HL-60/S4 treated with phorbol 12-myristate 13-acetate at 8.2 ng/mL for 4 days and 3 days (cell line): ENCODE results near the gene MYO18A.

Experiments
- in situ Hi-C: fragments of 300-500 bp; cut with MboI; formaldehyde crosslinking; loops from 2 replicates; pipeline ENCODE4 v1.15.0; 2022; ENCODE audit warnings: low sequenced_read_pairs

The MYO18A gene

DNA sequence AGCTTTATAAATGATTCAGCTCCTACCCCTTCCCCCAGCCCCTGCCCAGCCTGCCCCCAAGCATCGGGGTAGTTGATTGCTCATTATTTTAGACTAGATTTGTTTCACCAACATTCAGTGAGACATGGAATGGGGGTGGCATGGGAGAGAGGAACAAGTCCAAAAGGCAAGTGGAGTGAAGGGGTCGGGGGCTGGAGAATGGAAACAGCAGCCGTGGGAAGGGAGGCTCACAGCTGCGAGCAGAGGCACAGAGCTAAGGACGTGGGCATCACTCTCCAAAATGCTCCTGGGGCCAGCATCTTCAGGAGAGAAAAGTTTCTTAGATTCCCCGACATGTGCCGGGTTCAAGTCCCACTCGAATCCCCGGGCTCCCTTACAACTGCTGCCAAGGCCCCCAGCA, 118.0 kb downstream of the MYO18A start:
- in situ Hi-C loops: no loop called here

DNA sequence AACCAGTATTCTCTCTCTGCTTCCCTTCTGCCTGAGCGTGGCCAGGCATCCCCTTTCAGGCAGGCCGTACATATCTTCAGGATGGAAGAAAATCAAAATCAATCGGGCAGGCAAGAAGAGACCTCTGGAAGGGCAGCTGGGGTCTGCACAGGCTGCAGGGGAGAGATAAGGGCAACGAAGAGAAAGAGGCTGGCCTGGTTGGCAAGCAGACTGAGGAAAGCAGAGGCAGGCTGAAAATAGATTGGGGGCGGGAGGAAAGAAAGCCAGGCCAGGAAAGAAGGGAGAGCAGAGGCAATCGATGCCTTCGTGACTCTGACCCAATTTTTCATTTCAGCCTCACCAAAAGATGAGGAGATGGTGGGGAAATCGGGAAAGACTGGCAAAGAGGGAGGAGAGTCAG, 119.2 kb downstream of the MYO18A start:
- in situ Hi-C loops: no loop called here

DNA sequence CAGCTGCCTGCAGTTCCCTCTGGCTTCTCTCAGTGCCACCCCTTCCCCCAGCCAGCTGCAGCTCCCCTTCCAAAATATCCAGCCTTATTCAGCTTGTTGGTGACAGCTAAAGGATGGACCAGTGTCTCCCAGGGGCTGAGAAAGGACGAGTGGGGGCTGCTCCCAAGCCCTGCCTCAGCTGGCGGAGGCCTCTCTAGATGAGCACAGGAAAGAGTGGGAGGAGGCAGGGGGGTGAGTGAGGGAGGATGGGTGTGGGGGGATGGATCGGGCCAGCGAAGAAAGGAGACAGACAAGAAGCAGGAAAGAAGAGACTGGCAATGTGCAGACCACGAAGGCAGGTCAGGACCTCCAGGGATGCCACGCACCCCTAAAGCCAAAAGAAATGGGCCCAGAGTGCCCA, 119.7 kb downstream of the MYO18A start:
- in situ Hi-C loops: no loop called here

DNA sequence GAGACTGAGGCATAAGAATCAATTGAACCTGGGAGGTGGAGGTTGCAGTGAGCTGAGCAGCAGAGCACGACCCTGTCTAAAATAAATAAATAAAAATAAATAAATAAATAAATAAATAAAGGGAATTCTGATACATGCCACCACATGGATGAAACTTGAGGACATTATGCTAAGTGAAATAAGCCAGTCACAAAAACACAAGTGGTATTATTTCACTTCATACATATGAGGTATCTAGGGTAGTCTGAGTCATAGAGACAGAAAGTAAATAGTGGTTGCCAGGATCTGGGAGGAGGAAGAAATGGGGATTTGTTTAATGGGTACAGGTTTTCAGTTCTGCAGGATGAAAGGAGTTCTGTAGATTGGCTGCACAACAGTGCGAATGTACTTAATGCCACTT, 120.9 kb downstream of the MYO18A start:
- in situ Hi-C loops: no loop called here

DNA sequence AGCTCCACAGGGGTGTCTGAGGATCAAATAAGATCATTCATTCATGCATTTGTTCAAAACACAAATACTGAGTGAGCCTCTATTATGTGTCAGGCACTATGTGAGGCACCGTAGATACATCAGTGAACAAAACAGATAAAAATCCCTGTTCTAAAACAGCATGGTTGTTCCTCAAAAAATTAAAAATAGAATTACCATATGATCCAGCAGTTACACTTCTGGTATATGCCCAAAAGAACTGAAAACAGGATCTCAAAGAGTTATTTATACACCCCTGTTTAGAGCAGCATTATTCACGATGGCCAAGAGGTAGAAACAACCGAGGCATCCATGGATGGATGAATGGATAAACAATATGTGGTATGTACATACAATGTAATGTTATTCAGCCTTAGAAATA, 121.8 kb downstream of the MYO18A start:
- in situ Hi-C loops: no loop called here

DNA sequence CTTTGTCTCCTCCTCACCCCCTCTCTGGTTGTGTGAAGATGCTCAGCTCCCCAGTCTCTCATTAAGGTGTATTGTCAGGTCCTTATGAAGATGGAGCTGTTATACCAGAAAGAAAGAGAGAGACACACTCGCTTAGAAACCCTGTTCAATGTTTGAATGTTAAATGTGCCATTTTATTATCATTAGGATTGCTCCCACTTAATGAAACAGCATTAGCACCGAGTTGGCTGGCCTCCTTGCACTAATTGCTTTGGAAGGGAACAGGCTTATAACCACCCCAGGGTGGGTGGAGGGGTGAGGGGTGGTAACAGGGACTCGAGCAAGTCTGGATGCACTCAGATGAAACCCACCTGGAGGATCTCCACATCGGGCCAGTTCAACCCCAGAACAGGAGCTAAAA, 122.8 kb downstream of the MYO18A start:
- in situ Hi-C loops: no loop called here

DNA sequence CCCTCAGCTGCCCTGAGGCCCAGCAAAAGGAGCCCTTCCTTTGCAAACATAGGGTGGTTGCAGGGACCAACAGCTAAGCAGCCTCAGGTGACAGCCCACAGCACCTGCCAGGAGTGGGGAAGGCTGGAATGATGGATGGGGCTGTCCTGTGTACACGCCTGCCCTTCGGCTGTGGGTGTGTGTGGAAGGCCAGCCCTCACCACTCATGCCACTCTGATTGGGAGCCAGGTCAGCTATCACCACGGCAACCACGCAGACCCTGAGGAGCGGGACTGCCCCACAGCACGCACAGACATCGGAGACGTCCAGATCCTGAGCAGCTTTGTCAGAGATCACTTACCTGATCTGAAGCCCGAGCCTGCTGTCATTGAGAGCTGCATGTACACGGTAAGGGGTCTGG, 125.4 kb downstream of the MYO18A start:
- in situ Hi-C loops: no loop called here

DNA sequence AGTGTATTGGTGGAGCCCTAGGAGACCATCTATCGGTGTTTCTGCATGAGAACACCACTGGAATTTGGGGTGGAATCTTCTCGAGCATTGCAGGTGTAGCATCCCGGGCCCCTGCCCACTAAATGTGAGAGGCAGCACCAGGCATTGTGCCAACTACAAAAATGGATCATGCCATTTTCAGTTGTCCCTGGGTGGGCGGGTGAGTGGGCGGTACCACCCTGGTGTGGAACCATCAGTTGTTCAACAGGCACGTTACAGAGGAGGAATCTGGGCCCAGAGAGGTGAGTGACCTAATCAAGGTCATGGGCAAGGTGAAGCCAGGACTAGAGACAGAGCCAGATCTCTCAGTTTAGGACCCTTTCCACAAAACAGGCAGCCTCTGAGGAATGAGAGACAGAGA, 128.5 kb downstream of the MYO18A start:
- in situ Hi-C loops: no loop called here

DNA sequence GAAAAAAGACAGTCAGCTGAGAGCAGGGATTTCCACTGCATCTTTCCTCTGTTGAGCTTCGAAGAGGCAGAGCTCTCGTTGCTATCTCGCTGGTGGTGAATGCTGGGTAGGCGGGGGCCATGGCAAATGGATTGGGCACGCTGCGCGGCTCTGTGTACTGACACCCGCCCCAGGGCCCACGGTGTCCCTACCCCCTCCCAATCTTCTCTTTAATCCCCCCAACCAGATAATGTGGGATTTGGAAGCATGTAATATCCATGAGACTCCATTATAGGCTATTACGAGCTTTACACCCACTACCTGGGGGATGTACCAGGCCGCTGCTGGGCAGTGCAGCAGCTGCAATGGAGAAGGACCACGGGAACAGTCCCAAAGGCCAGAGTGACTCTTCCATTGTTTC, 129.0 kb downstream of the MYO18A start:
- in situ Hi-C loops: no loop called here

DNA sequence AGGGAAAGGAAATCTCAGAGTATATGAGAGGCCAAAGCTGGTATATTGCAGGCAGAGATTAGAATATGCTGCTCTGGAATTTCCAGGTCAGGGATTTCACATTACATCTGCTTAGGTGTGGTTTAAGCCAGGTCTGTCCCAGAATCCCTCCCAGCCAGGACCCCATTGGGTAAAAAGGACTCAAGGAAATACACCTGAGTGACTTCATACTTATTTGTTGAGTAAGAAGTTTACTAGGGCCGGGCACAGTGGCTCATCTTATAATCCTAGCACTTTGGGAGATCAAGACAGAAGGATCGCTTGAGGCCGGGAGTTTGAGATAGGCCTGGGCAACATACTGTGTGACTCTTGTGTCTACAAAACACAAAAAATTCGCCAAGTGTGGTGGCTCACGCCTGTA, 130.0 kb downstream of the MYO18A start:
- in situ Hi-C loops: no loop called here

DNA sequence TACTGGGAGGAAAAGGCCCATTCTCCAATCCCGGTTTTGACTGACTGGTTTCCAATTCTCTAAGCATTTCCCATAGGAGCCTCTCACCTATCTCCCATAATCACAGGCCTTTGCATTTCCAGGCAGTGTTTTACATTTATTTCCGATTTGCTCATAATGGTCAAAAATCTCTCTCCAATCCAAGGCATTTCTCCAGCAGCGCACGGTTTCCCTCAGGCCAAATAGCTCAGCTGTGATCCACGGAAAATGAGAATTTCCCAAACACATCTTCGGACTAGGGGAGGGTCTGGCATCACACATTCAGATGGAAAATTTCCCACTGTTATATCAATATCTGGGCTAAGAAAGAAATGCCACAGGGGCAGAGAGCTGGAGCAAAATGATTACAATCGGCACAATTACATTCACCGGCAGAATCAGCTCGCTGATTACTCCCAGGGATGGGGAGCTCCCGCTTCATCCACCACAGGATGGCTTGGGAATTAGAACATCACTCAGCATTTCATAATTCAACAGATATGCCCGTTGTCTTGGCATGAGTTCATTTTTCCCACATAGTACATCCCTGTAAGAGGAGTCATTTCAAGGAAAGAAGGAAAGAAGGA, 130.6 kb downstream of the MYO18A start:
- in situ Hi-C loops: no loop called here

DNA sequence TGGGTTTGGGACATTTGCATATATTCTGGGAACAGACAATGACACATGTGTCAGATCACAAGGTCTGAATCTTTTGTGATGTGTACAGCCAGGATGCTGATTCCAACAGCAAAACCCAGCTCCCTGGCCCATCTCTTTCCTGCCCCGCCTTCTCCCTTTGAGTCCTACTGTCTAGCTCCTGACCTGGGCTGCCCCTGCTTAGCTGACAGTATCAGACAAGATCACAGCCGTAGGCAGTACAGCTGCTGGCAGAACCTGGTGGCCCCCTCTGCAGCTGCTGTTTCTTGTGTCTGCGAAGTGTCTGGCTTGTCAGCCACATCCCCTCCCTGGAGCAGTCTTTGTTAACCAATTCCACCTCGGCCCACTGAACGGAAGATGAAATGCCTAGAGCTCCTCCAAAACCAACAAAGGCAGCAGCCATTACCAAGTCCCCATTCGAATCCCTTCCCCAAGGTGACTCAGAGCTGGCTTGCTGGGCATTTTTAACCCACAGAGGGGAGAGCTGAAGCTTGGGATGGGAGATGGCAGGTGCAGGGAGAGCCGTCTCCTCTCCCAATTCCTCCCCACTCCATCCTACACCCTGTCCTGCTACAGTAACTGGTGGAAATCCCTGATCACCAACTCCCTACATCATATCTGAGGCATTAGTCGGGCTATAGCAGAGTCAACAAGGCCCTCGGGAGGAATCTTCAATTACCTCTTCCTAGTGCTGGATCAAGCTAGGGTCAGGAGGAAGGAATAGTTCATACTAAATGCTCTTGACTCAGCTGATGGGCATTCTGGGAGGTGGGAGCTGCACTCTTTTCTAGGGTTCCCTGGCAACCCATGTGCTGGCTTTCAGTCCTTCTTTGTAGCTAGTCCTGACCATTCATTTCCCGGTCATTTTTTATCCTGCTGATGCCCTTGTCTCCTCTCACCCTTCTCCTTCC, 131.5 kb downstream of the MYO18A start:
- in situ Hi-C loops: no loop called here

DNA sequence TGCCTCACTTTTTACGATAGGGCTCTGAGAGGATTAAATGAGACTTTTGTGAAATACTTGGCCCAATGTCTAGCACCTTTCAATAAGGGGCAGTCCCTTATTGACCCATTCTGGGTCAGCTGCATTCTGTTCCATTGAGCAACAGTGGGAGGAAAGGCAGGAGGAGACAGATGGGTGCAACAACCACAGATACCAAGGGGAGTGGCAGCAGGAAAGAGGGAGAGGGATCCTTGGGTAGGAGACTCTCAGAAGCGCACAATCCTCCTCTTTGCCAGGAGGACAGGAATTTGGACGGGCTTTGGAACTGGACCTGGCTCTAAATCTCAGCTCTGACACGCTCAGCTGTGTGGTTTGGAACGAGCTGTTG, 133.7 kb downstream of the MYO18A start:
- in situ Hi-C loops: no loop called here

DNA sequence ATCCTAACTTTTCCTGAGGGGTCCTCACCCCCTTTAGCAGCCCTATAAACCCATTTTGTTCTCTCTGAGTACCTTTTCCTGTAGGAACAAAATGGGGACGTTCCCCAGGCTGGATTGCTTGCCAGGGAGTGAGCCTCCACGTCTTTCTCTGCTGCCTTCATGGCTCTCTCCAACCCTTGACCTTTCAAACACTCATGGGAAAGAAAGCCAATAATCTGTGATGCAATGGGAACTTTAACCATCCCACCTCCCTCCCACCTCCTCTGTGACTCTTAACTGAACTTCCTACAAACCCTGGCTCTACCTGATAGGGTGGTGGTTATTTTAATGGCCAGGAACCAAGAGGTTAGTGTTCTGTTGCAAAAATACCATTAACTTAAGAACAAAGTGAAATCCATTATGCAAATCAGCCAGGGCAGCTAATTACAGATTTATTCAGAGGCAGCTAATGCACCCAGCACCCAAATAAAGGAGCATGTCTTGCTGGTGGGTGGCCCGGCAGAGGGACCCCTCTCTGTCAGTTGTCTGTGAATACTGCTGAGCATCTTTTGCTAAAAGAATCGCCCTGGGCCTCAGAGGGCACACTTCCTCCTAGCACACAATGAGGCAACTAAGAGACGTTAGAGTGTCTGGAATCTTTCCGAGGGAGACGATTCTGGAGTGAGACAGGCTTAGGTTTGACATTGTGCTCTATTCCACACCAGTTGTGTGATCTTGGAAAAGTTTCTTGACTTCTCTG, 134.3 kb downstream of the MYO18A start:
- in situ Hi-C loops: no loop called here

DNA sequence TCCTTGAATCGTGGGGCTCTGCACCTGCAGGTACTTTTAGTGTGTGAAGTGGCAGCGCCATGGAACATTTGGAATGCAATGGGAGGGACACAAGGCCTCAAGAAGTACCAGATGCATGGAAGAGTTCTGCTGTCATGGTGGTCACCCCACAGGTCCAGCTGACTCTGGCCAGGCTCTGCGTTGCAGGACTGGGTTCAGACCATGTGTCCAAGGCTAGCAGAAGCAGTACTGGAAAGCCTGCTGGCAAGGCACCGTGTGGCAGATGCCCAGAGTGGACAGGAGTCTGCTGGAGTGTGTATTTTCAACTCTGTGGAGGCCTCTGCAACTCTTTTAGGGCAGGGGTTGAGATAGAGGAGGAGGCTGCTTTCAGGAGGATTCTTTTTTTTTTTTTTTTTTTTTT, 135.2 kb downstream of the MYO18A start:
- in situ Hi-C loops: no loop called here

DNA sequence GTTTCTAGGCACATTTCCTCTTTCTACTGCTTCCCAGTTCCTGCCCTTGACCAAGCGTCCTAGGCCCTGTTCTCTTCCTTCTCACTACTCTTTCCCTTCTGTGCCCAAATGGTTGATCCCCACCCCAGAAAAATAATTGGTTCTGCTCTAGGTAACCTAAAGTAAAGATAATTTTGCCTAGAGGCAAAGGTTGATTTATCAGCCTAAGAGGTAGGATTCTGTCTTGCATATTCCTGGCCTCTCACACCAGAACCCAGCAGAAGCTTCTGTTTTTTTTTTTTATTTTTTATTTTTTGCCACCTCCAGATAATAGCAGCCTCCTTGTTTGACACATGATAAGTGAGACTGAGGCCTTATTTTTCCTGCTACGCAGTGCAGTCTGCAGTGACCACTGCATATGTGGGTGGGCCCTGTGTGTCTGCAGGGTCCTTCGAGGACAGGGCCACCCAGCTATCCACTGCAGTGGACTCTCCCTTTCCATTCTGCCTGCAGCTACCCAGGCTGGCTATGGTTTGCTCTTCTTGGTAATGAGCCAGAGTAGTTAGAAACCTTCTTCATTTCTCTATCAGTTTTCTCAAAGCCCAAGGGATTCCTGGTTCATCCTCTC, 136.6 kb downstream of the MYO18A start:
- in situ Hi-C loops: no loop called here

DNA sequence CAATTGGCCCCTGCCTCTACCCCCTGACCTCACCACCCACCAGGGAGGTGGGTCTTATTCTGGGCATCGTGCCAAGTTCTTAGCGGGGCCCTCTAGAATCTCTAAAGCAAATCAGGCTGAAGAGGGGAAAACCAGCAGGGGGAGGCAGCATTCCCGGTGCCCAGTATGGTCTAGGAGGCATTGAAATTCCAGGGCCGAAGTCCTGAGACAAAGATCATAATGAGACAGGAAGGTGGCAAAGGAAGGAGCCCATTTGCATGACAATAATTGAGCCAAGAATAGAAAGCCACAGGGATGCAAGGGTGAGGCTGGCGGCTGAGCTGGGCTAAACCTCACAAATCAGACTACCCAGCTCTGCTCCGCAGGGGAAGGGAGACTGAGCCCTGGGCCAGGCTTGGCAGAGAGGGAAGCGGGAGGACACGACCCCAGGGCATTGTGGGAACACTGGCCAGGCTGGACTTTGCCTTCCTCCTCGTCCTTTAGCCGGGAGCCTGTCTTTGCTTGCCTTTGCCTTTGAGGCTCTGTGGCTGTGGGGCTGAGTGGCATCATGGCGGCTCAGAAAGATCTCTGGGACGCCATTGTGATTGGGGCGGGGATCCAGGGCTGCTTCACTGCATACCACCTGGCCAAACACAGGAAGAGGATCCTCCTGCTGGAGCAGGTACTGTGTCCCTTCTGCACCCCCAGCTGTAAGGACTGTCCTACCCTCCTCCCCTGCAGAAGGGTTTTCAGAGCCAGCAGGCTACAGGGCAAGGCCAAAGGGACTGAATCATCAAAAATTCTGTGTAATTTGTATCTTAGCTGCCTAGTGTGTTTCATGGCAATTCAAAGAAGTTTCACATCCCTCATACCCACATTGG, 137.3 kb downstream of the MYO18A start, which contains the start of gene PIPOX:
Gene PIPOX (plus strand): TSS at position 463 of the 860 bp plus-strand sequence. CDS start 85 bp downstream, at position 548.
- in situ Hi-C loops: no loop called here

DNA sequence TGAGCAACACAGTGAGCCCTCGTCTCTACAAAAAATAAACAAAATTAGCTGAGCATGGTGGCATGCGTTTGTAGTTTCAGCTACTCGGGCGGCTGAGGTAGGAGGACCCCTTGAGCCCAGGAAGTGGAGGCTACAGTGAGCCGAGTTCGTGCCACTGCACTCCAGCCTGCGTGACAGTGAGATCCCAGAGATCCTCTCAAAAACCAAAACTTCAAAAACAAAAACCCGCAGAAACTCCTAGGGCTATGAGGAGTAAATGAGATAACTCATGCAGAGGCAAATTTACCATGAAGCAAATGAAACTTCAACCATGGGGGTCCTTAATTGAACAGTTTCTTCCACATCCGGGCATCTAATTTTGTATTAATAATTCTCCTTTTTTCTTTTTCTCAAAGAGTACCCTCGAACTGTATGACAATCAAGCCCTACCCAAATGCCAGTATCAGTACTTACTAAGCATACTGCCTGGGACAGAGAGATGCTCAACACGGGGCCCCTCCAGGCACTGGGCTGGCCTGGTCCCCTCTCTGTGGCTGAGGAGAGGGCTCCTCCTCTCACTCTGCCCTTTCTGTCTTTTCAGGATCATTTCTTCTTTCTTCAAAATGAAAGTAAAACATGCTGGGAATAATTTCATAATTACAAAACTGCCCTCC, 138.0 kb downstream of the MYO18A start:
- in situ Hi-C loops: no loop called here

DNA sequence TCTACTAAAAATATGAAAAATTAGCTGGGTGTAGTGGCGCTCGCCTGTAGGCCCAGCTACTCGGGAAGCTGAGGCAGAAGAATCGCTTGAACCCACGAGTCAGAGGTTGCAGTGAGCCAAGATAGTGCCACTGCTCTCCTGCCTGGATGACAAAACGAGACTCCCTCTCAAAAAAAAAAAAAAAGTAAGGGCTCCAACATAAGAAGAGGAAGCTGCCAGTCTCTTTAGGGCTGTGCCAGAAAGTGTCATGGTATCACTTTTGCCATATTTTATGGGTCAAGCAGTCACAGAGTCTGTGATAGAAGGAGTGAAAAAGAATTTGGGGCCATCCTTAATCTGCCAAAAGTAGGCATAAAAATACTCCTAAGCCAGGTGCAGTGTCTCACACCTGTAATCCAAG, 138.6 kb downstream of the MYO18A start:
- in situ Hi-C loops: no loop called here

DNA sequence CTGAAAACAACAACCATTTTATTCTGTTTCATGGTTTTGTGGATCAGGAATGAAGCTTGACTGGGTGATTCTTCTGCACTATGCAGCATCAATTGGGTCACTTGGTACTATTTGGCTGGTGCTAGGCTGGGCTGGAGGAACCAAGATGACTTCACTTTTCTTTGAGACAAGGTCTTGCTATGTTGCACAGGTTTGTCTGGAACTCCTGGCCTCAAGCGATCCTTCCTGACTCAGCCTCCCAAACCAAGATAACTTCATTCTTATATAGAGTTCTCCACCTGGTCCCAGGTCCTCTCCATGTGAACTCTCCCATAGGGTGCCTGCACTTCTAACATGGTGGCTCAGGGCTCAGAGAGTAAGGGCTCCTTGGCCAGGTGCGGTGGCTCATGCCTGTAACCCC, 139.1 kb downstream of the MYO18A start:
- in situ Hi-C loops: no loop called here
